Measurements from ENCODE around the gene KIAA1191. TPM values are rescaled to one million over a fixed set of nuclear protein-coding genes. Genes with fewer than 3 reads are reported as not detected.

KIAA1191 gene
- total RNA-seq, 1 experiment from 2014 or later = 128 TPM

DNA sequence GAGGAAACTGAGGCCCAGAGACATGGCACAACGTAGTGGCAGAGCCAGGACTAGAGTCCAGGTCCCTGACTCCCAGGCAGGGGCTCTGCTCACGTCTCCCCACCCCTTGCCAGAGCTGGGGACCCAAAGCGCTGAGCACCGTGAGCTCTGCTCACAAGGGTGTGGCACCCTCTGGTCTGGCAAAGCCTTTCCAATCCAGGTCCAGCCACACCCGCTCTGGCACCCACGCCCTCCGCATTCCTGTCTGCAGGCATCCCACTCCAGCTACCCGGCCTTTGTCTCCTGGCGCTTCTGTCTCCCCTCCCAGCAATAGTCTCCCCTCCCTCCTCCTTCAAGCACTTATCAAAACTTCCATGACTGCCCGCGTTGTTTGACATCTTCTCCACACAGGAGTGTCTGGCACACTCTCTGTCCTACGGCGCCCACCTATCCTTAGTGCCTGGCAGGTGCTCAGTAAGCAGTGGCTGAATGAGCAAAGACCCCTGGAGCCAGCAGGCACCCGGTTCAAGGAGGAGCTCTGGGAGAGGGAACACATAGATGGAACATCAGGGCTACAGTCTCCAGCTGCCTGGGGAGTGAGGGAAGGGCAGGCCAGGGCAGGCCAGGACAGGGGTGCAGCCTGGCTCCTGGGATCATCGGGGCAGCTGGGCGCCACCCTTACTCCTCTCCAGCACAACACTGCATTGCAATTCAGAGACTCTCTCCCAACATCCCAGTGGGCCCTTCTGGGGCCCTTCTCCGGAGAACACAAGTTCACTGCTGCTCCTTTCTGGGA, 39.0 kb upstream of the KIAA1191 start:
- Histone ChIP-seq H3K27ac (ENCODE audit: insufficient read length, low read depth, low read length) (no peak overlapping the region), H3K4me2 (ENCODE audit: insufficient read depth, insufficient read length, low read length) (no peak overlapping the region), H2BK12ac (ENCODE audit: insufficient read length, low read depth, low read length) (no peak overlapping the region), H3T11ph (ENCODE audit: low read length) (no peak overlapping the region), H3K4me1 (ENCODE audit: insufficient read depth, low read length) (no peaks in the 10 kb centered on the region), H2BK120ac (ENCODE audit: low read depth, low read length, poor library complexity, severe bottlenecking) (no peak overlapping the region), H3K79me1 (ENCODE audit: insufficient read depth, low read depth, low read length, poor library complexity, severe bottlenecking) (no peaks in the 10 kb centered on the region), H4K5ac (ENCODE audit: insufficient read length, low read depth, low read length) (no peak overlapping the region), H4K8ac (replicated peaks; ENCODE audit: insufficient read length, low read depth, low read length) (no peak overlapping the region), H4K91ac (ENCODE audit: insufficient read length, low read depth, low read length) (no peak overlapping the region), H3K23me2 (ENCODE audit: insufficient read length, low read depth, low read length, poor library complexity, severe bottlenecking) (no peaks in the 10 kb centered on the region), H2BK15ac (ENCODE audit: low read depth, low read length) (no peak overlapping the region), H2AFZ (ENCODE audit: low read length) (no peak overlapping the region), H2AK5ac (ENCODE audit: insufficient read length, low read length) (no peak overlapping the region), H3K9ac (ENCODE audit: extremely low read depth, insufficient read length, low read length) (no peak overlapping the region), H3K23ac (ENCODE audit: insufficient read length, low read depth, low read length) (no peak overlapping the region), H2BK20ac (ENCODE audit: low read depth, low read length, poor library complexity, severe bottlenecking) (no peak overlapping the region), H3K27me3 (ENCODE audit: insufficient read depth, low read length) (no peaks in the 10 kb centered on the region), H3K4ac (ENCODE audit: low read depth, low read length) (no peak overlapping the region), H3K9me3 (ENCODE audit: control insufficient read depth, low read depth, low read length) (no peaks in the 10 kb centered on the region), H4K20me1 (ENCODE audit: control insufficient read depth, insufficient read depth, insufficient read length) (no peaks in the 10 kb centered on the region), H3K56ac (ENCODE audit: insufficient read length, low read depth, low read length) (no peak overlapping the region), H3K18ac (ENCODE audit: insufficient read length, low read depth, low read length) (no peak overlapping the region), H3K14ac (ENCODE audit: insufficient read depth, low read length) (no peak overlapping the region; the same call in 1 of the 2 replicates), H3K79me2 (ENCODE audit: insufficient read depth, low read length) (no peaks in the 10 kb centered on the region), H2BK5ac (ENCODE audit: insufficient read length, low read length) (no peak overlapping the region)
- DNase-seq = no peak
- H3K27ac Mint-ChIP-seq = peak overlapping the region in 2 of 3 experiments; percentile 45 to 65; a peak in 2 of 7 replicates
- H3K4me3 Mint-ChIP-seq = no peak overlapping the region
- peaks cover 2% of the 10 kb centered on the region; the same call in 1 of the 2 replicates for H3K27me3 Mint-ChIP-seq (ENCODE audit: low read depth)
- peaks cover 0 to 2% (median 0%) of the 10 kb centered on the region in 3 experiments; a peak in 1 of 7 replicates for H3K36me3 Mint-ChIP-seq (ENCODE audit: insufficient read depth in 1 of 3, low read depth in 3 of 3)
- no CpG with 5 or more reads among the region's 17 CpGs for whole genome bisulfite sequencing (ENCODE audit: extremely low coverage, insufficient read length, low lambda C conversion rate)
- H3K9me3 Mint-ChIP-seq = no peaks in the 10 kb centered on the region
- TF ChIP-seq, protein P1, sequence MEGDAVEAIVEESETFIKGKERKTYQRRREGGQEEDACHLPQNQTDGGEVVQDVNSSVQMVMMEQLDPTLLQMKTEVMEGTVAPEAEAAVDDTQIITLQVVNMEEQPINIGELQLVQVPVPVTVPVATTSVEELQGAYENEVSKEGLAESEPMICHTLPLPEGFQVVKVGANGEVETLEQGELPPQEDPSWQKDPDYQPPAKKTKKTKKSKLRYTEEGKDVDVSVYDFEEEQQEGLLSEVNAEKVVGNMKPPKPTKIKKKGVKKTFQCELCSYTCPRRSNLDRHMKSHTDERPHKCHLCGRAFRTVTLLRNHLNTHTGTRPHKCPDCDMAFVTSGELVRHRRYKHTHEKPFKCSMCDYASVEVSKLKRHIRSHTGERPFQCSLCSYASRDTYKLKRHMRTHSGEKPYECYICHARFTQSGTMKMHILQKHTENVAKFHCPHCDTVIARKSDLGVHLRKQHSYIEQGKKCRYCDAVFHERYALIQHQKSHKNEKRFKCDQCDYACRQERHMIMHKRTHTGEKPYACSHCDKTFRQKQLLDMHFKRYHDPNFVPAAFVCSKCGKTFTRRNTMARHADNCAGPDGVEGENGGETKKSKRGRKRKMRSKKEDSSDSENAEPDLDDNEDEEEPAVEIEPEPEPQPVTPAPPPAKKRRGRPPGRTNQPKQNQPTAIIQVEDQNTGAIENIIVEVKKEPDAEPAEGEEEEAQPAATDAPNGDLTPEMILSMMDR (conservative IDR thresholded peaks at IDR 0.05) = no peak
- peaks cover 4 to 7% of the 10 kb centered on the region in 2 experiments for H3K4me1 Mint-ChIP-seq

All from H9 (cell line).